Psoas muscle (tissue), 8 donors: ENCODE data around the gene BORCS6. TPM values are rescaled to one million over a fixed set of nuclear protein-coding genes. Genes with fewer than 3 reads are reported as not detected.

Experiments used
- ATAC-seq, 4 donors: fragments of 200-7000 bp; cut with Tn5 transposase; one replicate each; pipeline ENCODE4 v1.9.1; 2020; ENCODE audit warnings: moderate library complexity in 3 of 4, mild to moderate bottlenecking in 2 of 4
- DNase-seq, 2 donors: peaks; one replicate each; pipeline ENCODE4 v3.0.0-alpha.2; 2020
- H3K27ac ChIP-seq: fragments of 200-600 bp; one replicate; pipeline ENCODE4 v1.8.0; 2022
- H3K27me3 ChIP-seq, 3 donors: fragments of 200-600 bp in 1 of 3; one replicate each; pipeline versions ENCODE4 v1.6.1 to v1.8.0; 2013 to 2022; ENCODE audit warnings: low read length in 2 of 3, mild to moderate bottlenecking in 2 of 3, moderate library complexity in 1 of 3; ENCODE audit not compliant: insufficient read depth in 3 of 3
- H3K36me3 ChIP-seq, 2 donors: fragments of 200-600 bp in 1 of 2; one replicate each; pipeline versions ENCODE4 v1.6.1 to v1.8.0; 2013 to 2022; ENCODE audit warnings: low read depth in 1 of 2, mild to moderate bottlenecking in 1 of 2, moderate library complexity in 1 of 2; ENCODE audit not compliant: insufficient read depth in 1 of 2
- H3K4me1 ChIP-seq: fragments of 200-600 bp; one replicate; pipeline ENCODE4 v1.8.0; 2022
- H3K4me3 ChIP-seq: fragments of 200-600 bp; one replicate; pipeline ENCODE4 v1.8.0; 2022; ENCODE audit warnings: mild to moderate bottlenecking
- H3K9me3 ChIP-seq: fragments of 200-600 bp; one replicate; pipeline ENCODE4 v1.8.0; 2022
- WGBS, 3 donors: extraction: QIAGEN DNeasy Blood & Tissue Kit; methylation state at CpG; one replicate each; pipeline versions ENCODE4 v1.1.6 to v1.1.7; 2013; 5-methylcytosine and 5-hydroxymethylcytosine counted together
- intact Hi-C, 2 donors: fragments of 100-400 bp; cut with DNase I; formaldehyde crosslinking; loops; one replicate each; pipeline versions ENCODE4 v1.11.0 to v1.14.2; 2022
- long read RNA-seq, 2 donors: library from polyadenylated mRNA; unstranded; transcript quantifications; one replicate each; pipeline ENCODE4 v2.0.0, GENCODE V29; 2021
- polyA plus RNA-seq, 3 donors: library from polyadenylated mRNA; stranded (reverse); fragments of 200-250 nt; gene quantifications; one replicate each; pipeline ENCODE4 v1.2.3, GENCODE V29; 2013
- total RNA-seq, 4 donors: library from RNA; stranded (reverse); fragmentation: NEBNext Ultra II Directional in 2 of 4; extraction: Animal tissue kit (Norgen Biotek cat#: 25700) in 2 of 4; gene quantifications; one replicate each; pipeline versions ENCODE4 v1.2.1 to v1.2.4, GENCODE V29; 2021 to 2023
- TF ChIP-seq, protein P1 (sequence below): fragments of 200-600 bp; IDR thresholded peaks from one replicate; pipeline ENCODE4 v1.8.0; 2022; ENCODE audit warnings: antibody characterized with exemption
- donor health status: healthy with polysubstance abuse.
- donor health status: DM: no; HTN: no; CAD: no; lungs with moderate emphysema.
- donor health status: Bipolar disorder and iron deficiency.
- donor health status: healthy.
- donor health status: DM: yes; HTN: yes; CAD: no.
- donor health status: DM: no; HTN: no; CAD: no.
- donor health status: DM: no; HTN: no; CAD: no.
- donor health status: DM: yes; HTN: yes; CAD: no.

The BORCS6 gene
- total RNA-seq: 10 to 100 TPM in 1 of 4 donors, 1 to 10 TPM in 3; 8.8 to 11.2 (median 9.7) TPM
- polyA plus RNA-seq: 10 to 100 TPM; 12.2 to 19.3 (median 13.7) TPM
- long read RNA-seq, donor 1, transcript BORCS6-201 (1 exons, 2,575 nt): major isoform, 49 of 49 reads
- long read RNA-seq, donor 1, partial matches to known transcripts: 0 of 49 reads
- long read RNA-seq, donor 1, other reads (novel, unspliced or antisense): 0 of 49 reads
- long read RNA-seq, donor 2, transcript BORCS6-201 (1 exons, 2,575 nt): major isoform, 68 of 68 reads
- long read RNA-seq, donor 2, partial matches to known transcripts: 0 of 68 reads
- long read RNA-seq, donor 2, other reads (novel, unspliced or antisense): 0 of 68 reads

DNA sequence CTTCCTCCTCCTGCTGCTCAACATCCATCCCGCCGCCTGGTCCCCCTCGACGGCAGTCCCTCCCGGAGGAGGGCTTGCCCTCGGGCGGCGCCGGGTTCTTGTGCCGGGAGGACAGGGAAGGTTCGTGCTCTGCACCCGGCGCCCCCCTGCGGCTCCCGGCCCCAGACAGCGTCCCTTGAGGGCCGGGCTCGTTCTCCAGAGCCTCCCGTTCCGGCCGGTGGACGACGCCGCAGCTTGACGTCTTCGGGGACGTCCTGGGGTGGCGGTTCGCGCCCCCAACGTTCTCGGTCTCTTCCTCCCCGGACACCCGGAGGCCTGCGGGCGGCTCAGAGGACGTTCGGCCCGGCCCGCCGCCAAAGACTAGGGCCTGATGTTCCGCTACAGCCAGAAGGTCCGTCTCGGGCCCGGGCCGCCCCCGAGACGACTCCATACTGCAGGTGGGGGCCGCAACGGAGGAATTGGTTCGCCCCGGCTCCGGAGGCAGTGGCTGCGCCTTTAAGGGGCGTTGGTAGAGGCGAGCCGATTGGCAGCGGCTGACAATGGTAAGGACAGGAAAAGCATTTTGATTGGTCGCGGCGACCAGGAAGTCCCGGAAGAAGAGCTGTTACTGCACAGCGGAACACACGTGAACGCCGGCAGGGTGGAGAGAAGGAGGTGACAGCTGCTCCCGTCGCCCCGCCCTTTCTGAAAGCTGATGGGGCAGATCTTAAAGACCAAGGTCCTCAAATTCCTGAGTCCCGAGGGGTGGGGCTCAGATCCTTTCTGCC is at the start of gene BORCS6:
Gene BORCS6, minus strand, starts transcription at position 470 of the 767 bp plus-strand sequence. Its CDS starts 40 bp downstream, at position 430.
- Histone ChIP-seq H3K4me1 (peaks cover 22% of the 10 kb centered on the region), H3K27me3 (no peaks in the 10 kb centered on the region), H3K9me3 (no peaks in the 10 kb centered on the region), H3K27ac (peak within 1 kb of the TSS; percentile 96), H3K4me3 (peak within 1 kb of the TSS; percentile 93), H3K36me3 (no peaks in the 10 kb centered on the region)
- TF ChIP-seq, protein P1, sequence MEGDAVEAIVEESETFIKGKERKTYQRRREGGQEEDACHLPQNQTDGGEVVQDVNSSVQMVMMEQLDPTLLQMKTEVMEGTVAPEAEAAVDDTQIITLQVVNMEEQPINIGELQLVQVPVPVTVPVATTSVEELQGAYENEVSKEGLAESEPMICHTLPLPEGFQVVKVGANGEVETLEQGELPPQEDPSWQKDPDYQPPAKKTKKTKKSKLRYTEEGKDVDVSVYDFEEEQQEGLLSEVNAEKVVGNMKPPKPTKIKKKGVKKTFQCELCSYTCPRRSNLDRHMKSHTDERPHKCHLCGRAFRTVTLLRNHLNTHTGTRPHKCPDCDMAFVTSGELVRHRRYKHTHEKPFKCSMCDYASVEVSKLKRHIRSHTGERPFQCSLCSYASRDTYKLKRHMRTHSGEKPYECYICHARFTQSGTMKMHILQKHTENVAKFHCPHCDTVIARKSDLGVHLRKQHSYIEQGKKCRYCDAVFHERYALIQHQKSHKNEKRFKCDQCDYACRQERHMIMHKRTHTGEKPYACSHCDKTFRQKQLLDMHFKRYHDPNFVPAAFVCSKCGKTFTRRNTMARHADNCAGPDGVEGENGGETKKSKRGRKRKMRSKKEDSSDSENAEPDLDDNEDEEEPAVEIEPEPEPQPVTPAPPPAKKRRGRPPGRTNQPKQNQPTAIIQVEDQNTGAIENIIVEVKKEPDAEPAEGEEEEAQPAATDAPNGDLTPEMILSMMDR: no peak
- DNase-seq (peak; percentile 97 to 99), ATAC-seq (peak; percentile 72 to 75 (median 74))
- intact Hi-C loops: loop anchor here in 1 of 2 donors (2.0 kb wide), 1 partner anchor 59 kb away; the partner anchor contains the start of genes CTC1 and PFAS
- WGBS, 3 donors: 0% methylated on average over 49 to 70 of the region's 70 CpGs

GRCh38 chr17:8237886-8238285 is 47.9 kb upstream of the BORCS6 start:
- intact Hi-C loops: no loop called here
- H3K27me3 ChIP-seq: no peaks in the 10 kb centered on the region
- TF ChIP-seq, protein P1: no peak
- no peaks in the 10 kb centered on the region for H3K4me1 ChIP-seq
- WGBS, 3 donors: 77 to 91% (median 83%) methylated on average over 4 of the region's 4 CpGs
- H3K36me3 ChIP-seq: peaks cover 0 to 100% of the 10 kb centered on the region in 2 donors
- DNase-seq (no peak), ATAC-seq (no peak)
- no peaks in the 10 kb centered on the region for H3K9me3 ChIP-seq
- H3K27ac ChIP-seq: no peak overlapping the region
- no peak overlapping the region for H3K4me3 ChIP-seq

DNA sequence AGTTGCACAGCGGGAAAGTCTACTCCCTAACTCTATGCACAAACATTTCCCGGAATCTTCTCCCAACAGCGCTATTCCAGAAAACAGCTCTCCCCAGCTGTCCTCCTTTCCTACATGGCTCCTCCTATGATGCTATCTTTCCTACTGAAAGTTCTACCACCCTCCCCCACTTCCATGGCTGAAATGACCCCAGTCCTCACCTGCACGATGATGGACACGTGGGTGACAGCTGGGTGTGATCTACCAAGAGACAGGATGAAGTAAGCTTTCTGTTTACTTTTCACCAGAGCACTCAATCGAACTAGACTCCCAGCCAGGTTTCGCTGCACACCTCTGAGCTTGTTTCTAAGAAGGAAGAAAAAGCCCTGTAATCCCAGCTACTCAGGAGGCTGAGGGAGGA is 47.2 kb upstream of the BORCS6 start:
- TF ChIP-seq, protein P1: no peak
- no peak for ATAC-seq
- WGBS, 3 donors: 85 to 89% (median 88%) methylated on average over 7 of the region's 7 CpGs

DNA sequence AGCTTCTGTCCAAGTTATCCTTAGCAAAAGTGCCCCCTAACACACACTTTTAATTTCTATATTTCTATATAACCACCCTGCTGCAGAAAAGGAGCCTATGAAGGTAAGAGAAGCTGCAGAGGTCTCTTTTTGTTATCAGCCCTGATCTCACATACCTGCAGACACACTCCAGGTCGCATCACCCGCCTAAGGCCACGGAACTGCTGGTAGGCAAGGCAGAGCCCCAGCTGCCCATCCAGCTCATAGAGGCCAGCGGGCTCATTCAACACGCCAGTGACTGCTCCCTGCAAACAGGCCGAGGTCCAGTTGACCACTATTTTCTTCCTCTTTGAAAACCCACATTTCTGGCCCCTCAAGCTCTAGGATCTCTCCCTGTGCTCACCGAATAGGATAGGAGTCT is 45.7 kb upstream of the BORCS6 start:
- Histone ChIP-seq H3K9me3 (no peaks in the 10 kb centered on the region), H3K36me3 (peaks cover 10 to 100% of the 10 kb centered on the region in 2 donors), H3K27me3 (no peaks in the 10 kb centered on the region), H3K4me1 (no peaks in the 10 kb centered on the region), H3K27ac (no peak overlapping the region), H3K4me3 (no peak overlapping the region)
- DNase-seq (no peak), ATAC-seq (no peak)
- TF ChIP-seq, protein P1: no peak
- 93 to 97% (median 95%) methylated on average over 7 of the region's 7 CpGs for WGBS, 3 donors
- intact Hi-C loops: no loop called here

More for the DNA sequence above, 47.2 kb upstream of the BORCS6 start:
- Histone ChIP-seq H3K36me3 (peaks cover 5 to 100% of the 10 kb centered on the region in 2 donors), H3K9me3 (no peaks in the 10 kb centered on the region), H3K27me3 (no peaks in the 10 kb centered on the region), H3K4me3 (no peak overlapping the region), H3K27ac (no peak overlapping the region), H3K4me1 (no peaks in the 10 kb centered on the region)
- DNase-seq: no peak
- intact Hi-C loops: no loop called here
